ENCODE data around the gene C19orf67. TPM values are rescaled to one million over a fixed set of nuclear protein-coding genes. Genes with fewer than 3 reads are reported as not detected.

Gene C19orf67
- total RNA-seq, 1 experiment from 2014 or later: not detected

DNA sequence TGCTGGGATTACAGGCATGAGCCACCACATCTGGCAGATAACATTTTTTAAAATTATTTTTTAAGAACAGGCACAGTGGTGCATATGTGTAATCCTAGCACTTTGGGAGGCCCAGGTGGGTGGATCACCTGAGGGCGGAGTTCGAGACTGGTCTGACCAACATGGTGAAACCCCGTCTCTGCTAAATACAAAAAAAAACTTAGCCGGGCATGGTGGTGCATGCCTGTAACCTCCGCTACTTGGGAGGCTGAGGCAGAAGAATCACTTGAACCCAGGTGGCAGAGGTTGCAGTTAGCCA is 23.1 kb downstream of the C19orf67 start:
- no peaks in the 10 kb centered on the region for H3K9me3 Mint-ChIP-seq (ENCODE audit: low read depth, unreplicated experiment)
- no peak overlapping the region for H3K27ac Mint-ChIP-seq (ENCODE audit: unreplicated experiment)
- no peaks in the 10 kb centered on the region for H3K4me1 Mint-ChIP-seq (ENCODE audit: low read depth, unreplicated experiment)
- TF ChIP-seq, protein P1, sequence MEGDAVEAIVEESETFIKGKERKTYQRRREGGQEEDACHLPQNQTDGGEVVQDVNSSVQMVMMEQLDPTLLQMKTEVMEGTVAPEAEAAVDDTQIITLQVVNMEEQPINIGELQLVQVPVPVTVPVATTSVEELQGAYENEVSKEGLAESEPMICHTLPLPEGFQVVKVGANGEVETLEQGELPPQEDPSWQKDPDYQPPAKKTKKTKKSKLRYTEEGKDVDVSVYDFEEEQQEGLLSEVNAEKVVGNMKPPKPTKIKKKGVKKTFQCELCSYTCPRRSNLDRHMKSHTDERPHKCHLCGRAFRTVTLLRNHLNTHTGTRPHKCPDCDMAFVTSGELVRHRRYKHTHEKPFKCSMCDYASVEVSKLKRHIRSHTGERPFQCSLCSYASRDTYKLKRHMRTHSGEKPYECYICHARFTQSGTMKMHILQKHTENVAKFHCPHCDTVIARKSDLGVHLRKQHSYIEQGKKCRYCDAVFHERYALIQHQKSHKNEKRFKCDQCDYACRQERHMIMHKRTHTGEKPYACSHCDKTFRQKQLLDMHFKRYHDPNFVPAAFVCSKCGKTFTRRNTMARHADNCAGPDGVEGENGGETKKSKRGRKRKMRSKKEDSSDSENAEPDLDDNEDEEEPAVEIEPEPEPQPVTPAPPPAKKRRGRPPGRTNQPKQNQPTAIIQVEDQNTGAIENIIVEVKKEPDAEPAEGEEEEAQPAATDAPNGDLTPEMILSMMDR (IDR thresholded peaks at IDR 0.05; ENCODE audit: unreplicated experiment): no peak
- intact Hi-C loops (cut with micrococcal nuclease; ENCODE audit: unreplicated experiment): no loop called here
- no peaks in the 10 kb centered on the region for H3K27me3 Mint-ChIP-seq (ENCODE audit: unreplicated experiment)
- H3K36me3 Mint-ChIP-seq (ENCODE audit: insufficient read depth, unreplicated experiment): peaks cover 17% of the 10 kb centered on the region
- DNase-seq: no peak
- CTCF ChIA-PET: no interaction called here
- peak overlapping the region; percentile 67 for H3K4me3 Mint-ChIP-seq (ENCODE audit: low read depth, unreplicated experiment)
- no TSS peak for BruUV-seq (replicated peaks)

DNA sequence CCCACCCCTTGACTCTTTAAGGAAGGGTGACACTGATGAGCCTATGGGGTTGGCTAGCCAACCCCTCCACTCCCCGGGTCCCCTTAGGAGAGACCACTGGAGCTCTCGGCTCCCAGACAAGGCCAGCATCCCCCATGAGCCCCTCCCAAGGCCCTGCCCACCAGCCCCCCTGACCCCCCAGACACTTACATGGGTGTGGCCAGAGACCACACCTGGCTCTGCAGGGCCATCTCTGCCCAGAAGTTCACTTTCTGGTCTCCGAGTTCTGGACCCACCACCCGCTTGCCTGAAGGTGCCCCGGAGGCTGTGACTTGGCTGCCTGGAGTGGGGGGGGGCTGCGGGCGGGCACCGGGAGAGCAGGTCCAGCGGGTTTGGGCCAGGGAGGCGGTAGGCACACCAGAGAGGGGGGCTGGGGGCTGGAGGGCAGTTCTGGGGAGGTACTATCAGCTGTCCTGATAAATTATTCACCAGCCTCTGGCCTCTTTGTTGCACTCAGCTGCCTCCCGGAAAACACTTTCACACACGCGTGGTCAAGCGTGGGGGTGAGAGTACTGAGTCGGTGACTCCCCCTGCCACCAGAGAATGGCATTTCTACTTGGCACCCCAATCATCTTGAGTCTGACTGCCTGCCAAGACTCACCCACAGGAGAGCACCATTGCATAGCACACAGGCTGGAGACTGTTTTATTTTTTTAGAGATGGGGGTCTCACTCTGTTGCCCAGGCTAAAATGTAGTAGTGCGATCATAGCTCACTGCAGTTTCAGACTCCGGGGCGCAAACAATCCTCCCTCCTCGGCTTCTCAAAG is 23.6 kb downstream of the C19orf67 start, which contains the start of gene PALM3:
Gene PALM3, minus strand, starts transcription at position 326 of the 807 bp plus-strand sequence. Its CDS starts 96 bp downstream, at position 230.
- Mint-ChIP-seq H3K9me3 (ENCODE audit: low read depth, unreplicated experiment) (no peaks in the 10 kb centered on the region), H3K4me3 (ENCODE audit: low read depth, unreplicated experiment) (peak within 1 kb of the TSS; percentile 67), H3K27me3 (ENCODE audit: unreplicated experiment) (no peaks in the 10 kb centered on the region), H3K4me1 (ENCODE audit: low read depth, unreplicated experiment) (no peaks in the 10 kb centered on the region), H3K36me3 (ENCODE audit: insufficient read depth, unreplicated experiment) (peaks cover 17% of the 10 kb centered on the region), H3K27ac (ENCODE audit: unreplicated experiment) (peak within 1 kb of the TSS; percentile 3)
- DNase-seq: peak; percentile 80
- BruUV-seq (replicated peaks): no TSS peak
- intact Hi-C loops (cut with micrococcal nuclease; ENCODE audit: unreplicated experiment): no loop called here
- TF ChIP-seq, protein P1 (IDR thresholded peaks at IDR 0.05; ENCODE audit: unreplicated experiment): no peak
- CTCF ChIA-PET: no interaction called here

DNA sequence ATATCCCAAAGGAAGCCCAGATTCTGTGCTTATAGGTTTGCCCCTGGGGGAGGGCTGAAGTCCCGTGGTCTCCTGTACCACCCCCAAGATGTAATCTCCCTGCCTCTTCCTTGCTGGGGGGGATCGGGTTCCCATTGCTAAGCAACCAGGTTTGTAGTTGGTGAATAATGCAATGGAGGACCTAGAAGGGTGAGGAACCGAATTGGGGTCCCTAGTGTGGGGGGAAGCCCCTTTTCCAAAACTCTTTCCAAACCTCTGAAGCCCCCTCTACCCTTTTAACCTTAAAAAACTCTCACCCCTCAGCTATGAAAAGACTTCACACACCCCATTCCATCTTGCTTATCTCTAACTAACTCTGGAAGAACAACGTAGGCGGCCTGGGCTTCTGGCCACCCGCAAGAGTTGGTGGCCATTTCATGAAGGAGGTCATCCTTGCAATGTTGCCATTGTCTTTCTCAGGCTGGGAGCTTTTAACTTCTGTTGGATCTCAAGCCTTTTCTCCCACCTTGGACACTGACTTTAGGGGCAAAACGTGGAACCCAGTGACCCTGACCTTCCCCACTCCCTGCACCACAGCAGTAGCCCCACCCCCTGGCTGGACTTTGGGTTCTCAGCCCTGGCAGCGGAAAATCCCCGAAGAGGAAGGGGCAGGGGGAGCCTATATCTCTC is 24.4 kb downstream of the C19orf67 start:
- CTCF ChIA-PET: no interaction called here
- Mint-ChIP-seq H3K27me3 (ENCODE audit: unreplicated experiment) (no peaks in the 10 kb centered on the region), H3K4me3 (ENCODE audit: low read depth, unreplicated experiment) (peak overlapping the region; percentile 67), H3K9me3 (ENCODE audit: low read depth, unreplicated experiment) (no peaks in the 10 kb centered on the region), H3K36me3 (ENCODE audit: insufficient read depth, unreplicated experiment) (peaks cover 17% of the 10 kb centered on the region), H3K4me1 (ENCODE audit: low read depth, unreplicated experiment) (no peaks in the 10 kb centered on the region), H3K27ac (ENCODE audit: unreplicated experiment) (peak overlapping the region; percentile 3)
- intact Hi-C loops (cut with micrococcal nuclease; ENCODE audit: unreplicated experiment): no loop called here
- TF ChIP-seq, protein P1 (IDR thresholded peaks at IDR 0.05; ENCODE audit: unreplicated experiment): no peak
- TSS peak; percentile 78 for BruUV-seq (replicated peaks)
- DNase-seq: peak; percentile 20

DNA sequence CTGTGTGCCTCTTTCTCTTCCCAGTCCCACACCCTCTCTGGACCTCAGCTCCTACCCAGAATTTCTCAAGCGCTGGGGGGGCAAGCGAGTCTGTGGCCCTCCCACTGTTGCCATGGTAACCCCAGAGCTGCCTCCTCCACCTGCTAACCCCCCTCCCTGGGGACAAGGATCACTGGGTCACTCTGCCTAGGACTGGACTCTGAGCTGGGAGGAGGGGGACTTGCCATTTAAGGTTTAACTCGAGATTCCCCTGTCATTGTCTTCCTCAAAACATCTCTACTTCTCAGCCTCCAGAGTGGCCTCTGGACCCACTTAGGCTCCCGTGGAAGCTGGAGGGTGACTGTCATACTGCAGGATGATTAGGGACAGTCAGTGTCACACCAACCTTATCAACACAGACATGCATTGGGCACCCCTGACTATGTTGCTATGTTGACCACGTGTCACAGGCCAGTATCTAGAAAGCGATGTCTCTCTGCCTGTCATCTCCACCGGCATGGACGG is 25.9 kb downstream of the C19orf67 start:
- Mint-ChIP-seq H3K27ac (ENCODE audit: unreplicated experiment) (no peak overlapping the region), H3K4me1 (ENCODE audit: low read depth, unreplicated experiment) (no peaks in the 10 kb centered on the region), H3K4me3 (ENCODE audit: low read depth, unreplicated experiment) (no peak overlapping the region), H3K9me3 (ENCODE audit: low read depth, unreplicated experiment) (no peaks in the 10 kb centered on the region), H3K27me3 (ENCODE audit: unreplicated experiment) (no peaks in the 10 kb centered on the region), H3K36me3 (ENCODE audit: insufficient read depth, unreplicated experiment) (peaks cover 23% of the 10 kb centered on the region)
- no TSS peak for BruUV-seq (replicated peaks)
- no peak for DNase-seq
- TF ChIP-seq, protein P1 (IDR thresholded peaks at IDR 0.05; ENCODE audit: unreplicated experiment): no peak
- intact Hi-C loops (cut with micrococcal nuclease; ENCODE audit: unreplicated experiment): no loop called here
- CTCF ChIA-PET: interaction anchor here (0.9 to 1.0 kb wide), 2 partner anchors 13 to 128 kb away, joined by 3 to 7 read pairs; no protein-coding TSS in a partner anchor

Measured in Calu3 (cell line).